NCI-H345 treated with DMSO at 0.1 percent for 48 hours (cell line): ENCODE results near the gene ASIC4.

ENCODE experiments used
- DNase-seq: peaks from one replicate; lab custom pipeline; 2025; ENCODE audit not compliant: unreplicated experiment; lab: John Stamatoyannopoulos, UW

ASIC4 gene

DNA sequence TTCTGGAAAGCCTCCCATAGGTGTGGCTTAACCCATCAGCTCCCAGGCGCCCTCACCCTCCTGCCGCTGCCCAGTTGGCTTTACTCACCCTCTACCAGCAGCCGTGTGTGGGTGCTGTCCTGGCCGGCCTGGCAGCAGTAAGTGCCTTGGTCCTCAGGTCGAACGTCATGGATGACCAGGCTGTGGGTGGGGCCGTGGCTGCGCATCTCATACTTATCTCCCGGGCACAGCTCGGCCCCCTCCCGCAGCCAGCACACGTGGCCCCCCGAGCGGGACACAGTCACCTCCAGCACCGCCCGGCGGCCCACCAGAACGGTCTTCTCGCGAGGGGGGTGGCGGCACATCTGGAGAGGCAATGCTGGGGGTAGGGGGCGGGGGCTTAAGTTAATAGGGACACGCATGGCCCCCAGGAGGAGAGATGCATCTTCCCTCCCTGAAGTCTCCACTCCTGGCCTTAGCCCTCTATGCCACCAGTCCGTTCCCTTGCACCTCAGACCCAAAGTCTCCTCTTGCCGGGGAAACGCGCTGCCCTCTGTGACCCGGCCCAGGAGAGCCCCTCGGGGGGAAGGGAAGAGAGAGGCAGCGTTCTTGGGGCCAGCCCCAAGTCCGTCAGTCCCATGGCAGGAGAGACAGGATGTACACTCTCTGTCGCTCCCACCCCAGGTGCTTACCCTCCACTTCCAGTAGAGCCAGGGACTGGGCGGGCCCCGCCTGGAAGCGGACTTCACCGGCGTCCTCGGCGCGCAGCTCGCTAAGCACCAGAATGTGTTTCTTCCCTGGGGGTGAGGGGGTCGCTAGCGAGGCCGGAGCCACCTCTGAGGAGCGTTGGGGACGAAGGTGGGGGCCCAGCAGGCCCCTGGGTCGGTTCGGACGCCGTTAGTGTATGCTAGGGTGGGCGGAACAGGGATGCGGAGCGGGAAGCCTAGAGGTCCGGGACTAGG lies 37.4 kb downstream of the ASIC4 start:
- peak; percentile 44 for DNase-seq

DNA sequence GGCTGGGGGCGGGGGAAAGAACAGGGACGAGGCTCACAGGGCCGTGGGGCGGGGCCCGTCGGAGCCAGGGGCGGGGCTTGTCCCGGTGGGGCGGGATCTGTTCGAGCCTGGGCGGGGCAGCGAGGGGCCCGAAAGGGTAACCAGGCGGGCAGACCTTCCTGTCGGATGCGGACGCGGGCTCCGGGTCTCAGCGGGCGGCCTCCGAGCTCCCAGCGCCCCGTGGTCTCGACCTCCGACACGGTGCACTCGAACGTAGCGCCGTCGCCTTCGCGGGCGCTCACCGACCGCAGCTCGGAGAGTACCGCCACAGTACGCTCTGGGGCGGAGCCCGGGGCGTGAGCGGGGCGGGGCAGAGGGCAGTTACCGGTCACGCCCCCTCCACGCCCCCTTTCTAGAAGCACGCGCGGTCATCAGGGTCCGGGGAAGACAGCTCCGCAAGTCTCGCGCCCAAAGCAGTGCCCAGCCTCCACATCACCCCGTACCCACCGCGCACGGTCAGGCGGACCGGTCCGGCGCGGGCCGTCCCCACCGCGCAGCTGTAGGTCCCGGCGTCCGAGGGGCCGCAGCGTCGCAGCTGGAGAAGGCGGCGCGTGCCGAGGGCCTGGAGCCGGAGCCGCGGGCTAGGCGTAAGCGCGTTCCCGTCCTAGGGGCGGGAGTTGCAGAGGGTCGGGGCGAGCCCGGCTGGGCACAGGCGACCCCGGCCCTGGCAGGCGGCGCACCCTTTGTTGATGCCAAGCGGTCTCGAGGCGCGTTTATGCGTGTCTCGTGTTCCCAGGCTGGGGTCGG lies 38.3 kb downstream of the ASIC4 start:
- DNase-seq, result peak; percentile 80

DNA sequence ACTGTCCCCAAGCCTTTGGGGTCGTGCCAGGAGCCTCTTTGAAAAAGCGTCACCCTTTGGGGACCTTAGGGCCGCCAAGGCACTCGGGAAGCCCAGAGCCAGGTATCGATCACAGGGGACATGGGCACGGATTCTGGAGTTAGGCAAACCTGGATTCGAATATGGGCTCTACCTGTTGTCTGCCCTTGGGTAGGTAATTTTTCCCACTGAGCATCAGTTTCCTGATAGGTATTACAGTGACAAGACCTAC lies 38.8 kb downstream of the ASIC4 start:
- no peak for DNase-seq

DNA sequence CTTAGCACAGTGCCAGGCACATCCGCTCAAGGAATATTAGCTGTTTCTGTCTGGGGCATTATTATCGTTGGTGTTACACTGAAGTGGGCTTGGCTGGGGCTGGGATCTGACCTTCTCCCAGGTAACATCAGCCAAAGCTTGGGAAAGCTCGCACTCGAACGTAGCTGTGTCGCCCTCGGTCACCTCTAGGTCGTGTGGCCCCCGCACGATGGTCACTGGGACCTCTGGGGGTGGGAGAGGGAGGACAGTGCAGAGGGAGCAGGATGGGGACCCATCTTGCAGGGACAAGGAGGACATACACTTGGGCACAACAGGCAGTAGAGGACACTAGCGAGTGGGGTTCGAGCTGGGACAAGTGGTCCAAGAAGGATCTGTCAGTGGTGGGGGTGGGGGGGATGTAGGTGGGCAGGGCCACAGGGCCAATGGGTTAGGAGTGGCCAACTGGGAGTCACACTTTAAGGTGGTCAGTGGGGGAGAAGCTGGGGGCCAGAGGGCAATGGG lies 39.2 kb downstream of the ASIC4 start:
- no peak for DNase-seq

DNA sequence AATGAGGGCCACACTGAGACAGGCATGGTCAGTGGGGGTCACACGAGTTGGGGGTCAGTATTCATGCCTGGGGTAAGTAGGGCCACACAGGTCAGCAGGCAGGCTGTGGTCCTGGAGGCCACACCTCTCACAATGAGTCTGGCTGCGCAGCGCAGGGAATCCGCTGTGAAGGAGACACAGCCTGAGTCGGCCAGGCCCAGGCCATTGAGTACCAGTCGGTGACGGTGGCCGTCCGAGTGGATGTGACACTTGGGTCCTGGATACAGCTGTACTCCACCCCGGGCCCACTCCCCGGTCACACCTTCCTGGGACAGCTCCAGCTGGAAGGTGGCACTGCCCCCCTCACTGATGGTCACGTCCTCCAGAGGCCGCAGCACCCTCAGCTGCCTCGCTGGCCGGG lies 40.1 kb downstream of the ASIC4 start:
- no peak for DNase-seq

DNA sequence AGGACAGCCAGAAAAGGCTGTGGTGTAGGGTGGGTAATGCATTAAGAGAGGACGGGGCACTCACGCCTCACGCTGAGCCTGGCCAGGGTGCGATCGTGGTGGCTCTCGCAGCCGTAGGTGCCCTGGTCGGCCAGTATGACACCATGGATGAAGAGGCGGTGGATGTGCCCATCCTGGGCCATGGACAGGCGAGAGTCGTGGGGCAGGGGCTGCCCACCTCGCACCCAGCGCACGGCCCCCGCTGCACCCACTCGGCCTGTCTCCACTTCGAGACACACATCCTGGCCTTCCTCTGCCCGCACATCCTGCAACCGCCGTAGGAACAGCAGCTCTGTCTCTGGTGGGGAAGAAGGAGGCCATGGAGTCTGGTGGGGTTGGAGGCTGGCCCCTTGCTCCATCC lies 41.7 kb downstream of the ASIC4 start:
- DNase-seq, result no peak

DNA sequence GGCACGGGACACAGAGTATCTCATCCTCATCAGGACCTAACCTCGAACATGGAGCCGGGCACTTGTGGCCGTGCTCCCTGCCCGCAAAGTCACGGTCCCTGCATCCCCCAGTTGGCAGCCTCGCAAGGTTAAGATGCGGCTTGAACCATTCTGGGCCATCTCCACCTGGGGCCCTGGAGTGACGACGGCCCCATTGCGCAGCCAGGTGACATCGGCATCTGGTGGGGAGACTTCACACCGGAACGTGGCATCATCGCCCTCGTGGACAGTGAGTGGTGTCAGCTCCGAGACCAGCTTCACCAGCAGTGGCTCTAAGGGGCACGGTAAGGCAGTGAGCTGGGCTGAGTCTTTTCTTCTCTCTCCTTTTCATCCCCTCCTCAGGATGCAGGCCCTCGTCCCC lies 42.1 kb downstream of the ASIC4 start:
- DNase-seq, result no peak

DNA sequence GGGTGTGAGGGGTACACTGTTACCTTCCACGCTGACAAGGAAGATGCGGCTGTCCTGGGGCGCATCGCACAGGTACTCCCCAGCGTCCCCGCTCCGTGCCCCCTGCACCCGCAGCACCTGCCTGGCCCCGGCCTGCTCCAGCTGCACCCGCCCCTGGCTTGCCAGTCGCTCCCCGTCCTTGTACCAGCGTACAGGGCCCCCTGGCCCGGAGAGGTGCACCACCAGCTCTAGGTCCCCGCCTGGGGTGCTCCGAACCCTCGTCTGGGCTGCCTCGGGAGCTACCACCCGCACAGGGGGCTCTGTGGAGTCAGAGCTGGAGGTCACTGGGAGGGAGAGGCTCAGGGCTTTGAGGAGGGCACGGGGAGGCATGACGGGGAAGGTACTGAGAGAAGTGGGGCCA lies 43.0 kb downstream of the ASIC4 start:
- no peak for DNase-seq

DNA sequence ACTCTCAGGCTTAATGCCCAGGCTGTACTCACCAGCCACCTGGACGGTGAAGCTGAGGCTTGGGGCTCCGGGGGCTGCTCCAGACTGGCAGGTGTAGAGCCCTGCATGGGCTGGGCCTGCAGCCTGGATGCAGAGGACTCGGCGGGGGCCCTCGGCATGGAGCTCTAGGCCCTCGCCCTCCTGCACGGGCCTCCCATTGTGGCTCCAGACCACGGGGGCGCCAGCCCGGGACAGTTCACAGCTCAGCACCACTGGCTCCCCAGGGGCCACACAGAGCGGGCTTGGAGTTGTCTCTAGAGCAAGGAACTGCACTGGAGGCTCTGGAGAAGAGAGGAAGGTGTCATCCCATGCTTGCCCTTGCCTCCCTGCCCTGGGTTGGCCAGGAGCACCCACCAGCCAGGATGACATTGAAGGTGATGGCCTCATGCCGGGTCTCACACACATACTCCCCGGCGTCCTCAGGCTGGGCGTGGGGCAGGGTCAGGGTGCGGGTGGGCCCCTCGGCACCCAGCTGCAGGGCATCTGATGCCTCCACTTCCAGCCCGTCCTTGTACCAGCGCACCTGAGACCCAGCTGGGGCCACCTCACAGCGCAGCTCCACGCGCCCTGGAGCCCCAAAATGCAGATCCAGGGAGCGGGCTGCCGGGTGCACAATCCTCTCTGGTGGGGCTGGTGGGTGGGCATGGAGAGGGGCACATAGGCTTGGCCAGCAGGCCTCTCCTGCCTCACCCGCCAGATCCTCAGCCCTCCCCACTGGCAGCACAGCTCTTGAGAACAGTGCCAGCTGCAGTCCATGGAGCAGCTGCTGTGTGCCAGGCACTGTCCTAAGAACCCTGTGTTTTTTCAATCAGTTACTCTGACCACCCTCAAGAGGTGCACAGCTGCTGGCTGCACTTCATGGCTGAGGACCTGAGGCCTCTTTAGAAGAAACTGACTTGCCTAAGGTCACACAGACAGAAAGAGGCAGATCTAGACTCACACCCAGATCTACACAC lies 43.8 kb downstream of the ASIC4 start:
- DNase-seq, result no peak

DNA sequence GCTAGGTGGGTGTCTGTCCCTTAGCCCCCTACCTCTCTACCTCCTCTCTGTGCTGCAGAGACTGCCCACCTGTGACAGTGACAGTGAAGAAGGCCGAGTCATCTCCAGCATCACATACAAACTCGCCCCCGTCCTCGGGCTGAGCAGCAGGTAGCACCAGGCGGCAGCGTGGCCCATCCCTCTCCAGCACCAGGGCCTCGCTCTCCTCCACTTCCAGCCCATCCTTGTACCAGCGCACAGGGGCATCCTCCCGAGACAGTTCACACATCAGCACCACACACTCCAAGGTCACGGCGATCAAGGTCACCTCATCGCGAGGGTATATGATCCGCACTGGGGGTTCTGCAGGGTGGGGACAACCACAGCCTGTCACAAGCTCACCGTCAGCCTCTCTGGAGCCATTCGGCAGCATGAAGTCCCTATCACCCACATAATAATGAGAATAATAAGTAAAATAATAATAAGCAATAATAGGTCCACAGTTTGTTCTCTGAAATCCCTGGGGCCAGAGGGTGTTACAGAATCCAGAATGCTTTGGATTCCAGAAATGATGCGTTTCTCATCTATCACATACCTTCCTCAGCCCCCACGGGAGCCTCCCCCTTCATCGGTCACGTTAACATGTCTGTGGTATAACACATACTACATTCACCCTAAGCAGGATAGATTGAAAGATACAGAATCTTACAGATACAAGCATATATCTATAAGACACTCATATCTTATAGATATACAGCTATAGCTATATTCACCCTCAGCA lies 45.1 kb downstream of the ASIC4 start:
- DNase-seq, result no peak

DNA sequence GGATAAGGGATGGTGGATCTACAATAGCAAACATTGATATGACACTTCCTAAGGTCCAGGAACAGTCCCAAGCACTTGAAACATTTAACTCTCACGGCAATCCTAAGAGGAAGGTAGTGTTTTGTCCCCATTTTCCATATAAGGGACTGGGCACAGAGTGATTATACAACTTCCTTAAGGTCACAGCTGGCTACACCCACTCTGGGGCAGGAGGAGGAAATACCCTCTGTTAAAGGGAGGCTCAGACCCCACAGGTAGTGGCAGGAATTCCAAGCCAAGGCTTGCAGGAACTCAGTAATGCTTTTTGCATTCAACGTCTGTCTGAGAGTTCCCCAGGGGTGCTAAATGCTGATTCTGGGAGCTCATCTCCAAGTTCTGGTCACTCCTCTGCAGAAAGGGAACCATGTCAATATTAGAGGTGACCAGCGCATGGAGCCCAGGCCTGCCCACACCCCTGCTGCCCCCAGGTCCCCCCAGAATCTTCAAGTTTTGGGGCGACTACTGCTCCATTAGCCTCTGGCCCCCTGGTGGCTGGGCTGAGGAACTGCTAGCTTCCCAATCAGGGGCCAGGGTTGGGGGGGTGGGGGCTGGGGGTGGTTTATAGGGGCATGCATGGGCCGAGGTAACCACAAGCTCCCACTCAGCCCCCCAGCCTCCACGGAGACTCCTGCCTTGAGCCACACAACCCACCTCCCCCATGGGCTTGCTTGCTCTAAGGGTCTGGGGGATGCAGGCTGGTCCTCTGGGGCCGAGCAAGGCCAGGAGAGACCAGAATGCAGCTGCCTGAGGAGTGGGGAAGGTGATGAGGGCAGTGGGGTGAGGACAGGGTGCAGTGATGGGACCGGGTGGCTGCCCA lies 46.0 kb downstream of the ASIC4 start:
- DNase-seq, result no peak

DNA sequence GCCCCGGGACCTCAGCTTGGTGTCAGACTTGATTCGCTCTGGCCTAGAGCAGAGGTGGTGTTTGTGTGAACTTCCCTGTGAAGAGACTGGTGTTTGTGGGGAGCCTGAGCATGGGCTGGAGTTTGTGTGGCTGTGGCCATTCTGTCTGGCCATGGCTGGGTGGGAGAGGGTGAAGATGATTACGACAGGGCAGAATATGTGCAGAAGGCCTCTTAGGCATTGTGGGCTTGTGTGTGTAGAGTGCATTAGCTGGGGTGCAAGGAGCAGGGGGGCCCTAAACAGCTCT lies 46.6 kb downstream of the ASIC4 start:
- no peak for DNase-seq

DNA sequence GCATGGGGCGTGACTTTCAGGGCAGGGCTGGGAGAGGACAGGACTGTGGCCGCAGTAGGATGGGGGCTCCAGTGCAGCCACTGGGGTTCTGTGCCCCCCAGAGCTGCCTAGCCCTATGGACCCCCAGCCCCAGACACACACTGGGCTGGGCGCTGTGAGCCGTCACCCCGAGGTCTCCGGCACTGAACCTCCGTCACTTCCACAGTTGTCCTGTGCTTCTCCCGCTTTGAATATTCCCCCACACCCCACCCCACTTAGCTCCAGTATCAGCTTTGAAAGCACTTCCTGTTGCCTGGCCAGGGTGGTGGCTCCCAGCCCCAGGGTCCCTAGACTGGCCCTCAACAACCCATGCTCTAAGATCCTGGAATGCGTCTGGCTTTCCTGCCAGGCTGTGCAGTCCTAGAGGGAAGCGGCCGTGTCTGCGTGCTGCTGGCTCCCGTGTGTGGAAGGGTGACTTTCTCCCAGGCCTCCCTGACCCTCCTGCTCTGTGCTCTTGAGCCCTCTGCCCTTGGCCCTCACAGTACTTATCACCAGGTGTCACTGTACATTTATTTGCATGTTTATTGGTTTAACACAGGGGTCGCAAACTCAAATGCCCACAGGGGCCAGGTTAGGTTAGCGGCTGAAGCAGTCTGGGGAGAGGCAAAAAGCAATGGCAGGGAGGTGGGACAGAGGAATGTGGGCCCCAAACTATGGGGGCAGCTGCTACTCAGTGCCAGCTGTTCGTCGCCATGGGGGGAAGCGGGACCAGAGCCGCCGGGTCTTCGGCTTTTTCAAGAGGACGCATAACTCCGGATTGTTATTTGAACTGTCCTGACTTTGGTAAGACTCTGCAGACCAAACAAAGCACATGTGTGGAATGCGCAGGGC lies 47.1 kb downstream of the ASIC4 start:
- DNase-seq, result no peak

DNA sequence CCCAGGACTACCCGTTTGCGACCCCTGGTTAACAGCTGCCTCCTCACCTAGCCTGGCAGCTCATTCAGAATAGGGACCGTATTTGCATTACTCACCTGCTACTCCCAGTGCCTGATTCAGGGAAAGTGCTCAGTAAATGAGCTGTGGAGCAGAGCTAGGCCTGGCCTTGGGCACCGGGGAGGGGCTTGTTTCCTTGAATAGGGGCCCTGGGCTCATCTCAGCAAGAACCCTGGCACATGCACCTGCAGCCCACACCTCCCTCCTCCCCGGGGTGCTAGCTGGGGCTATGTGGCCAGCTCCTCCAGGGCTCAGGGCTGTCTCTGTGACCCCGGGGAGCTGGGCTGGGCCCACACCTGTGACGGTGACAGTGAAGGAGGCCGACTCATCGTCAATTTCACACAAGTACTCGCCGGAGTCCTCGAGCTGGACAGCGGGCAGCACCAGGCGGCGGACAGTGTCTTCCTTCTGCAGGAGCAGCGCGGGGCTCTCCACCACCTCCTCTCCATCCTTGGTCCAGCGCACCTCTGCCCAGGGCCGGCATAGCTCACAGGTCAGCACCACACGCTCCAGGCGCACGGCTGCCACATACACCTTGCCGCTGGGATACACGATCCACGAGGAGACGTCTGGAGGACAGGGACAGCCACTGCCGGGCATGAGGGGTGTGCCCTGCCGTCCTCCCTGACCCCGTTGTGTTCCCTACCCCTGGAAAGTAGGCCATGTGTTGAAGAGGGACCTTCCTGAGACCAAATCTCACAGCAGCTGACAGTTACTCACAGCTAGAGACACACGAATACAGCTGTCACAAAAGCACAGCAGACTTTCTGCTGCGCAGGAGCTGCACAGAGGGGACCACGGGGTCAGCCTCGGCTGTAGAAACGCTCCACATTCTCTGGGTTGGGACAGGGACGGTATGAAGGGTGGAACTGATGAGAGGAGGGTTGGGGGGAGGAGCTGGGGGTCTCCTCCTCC lies 48.1 kb downstream of the ASIC4 start:
- peak; percentile 78 for DNase-seq

DNA sequence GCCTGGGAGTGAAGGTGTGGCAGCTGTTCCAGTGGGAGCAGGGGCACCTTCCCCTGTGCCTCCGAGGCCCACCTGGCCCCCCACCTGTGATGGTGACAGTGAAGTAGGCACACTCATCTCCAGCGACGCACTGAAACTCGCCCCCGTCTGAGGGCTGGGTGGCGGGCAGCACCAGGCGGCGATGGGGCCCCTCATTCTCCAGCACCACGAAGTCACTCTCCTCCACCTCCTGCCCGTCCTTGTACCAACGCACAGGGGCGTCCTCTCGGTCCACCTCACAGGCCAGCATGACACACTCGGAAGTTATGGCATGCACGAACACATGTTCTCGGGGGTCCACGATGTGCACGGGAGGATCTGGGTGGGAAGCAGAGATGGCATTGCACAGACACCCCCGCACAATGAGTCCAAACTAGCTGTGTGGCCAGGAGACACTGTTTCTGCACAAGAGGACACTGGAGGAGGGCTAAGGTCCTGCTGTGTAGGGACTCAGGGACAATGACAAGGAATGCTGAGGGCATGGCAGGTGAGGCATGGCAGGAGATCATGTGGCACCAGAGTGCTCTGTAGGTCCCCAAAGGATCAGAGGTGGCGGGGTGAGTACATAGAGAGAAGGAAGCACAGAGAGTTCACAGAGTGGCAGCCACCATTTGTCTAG lies 49.1 kb downstream of the ASIC4 start:
- DNase-seq, result no peak

DNA sequence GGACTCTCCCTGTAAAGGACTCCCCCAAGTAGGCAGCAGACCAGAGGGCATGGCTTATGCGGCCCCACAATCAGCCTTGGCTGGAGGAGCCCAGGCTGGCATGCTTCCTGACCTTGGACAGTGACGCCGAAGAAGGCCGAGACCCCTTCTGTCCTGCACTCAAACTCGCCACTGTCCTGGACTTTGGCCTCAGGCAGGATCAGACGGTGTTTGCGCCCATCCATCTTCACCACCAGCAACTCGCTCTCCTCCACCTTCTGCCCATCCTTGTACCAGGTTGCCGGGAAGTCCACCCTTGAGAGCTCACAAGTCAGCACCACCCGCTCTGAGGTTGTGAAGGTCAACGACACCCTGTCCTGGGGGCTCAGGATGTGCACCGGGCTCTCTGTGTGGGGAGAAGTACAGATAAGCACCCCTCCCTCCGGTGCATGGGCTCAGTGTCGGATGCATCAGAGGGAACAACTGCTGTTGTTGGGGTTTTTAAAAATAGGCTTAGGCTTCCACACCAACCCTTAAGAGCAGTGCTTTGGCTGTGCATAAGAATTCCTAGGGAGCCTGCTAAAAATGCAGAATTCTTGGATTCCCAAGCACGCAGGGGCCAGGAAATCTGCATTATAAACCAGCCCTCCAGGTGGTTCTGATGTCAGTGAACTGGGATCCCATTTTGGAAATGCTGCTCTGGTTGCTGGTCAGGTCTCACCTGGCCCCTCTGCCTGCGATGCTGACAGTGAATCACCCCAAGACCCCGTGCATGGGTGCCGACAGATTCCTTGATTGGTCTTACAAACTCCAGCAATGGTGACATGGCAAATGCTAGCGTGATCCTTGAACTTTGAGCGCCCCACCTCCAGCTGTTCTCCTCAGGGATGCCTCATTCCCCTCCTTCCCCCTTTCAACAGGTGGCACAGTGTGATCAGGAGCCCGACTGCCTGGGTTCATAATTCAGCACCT lies 51.1 kb downstream of the ASIC4 start:
- DNase-seq, result no peak
